HFFc6 (cell line): ENCODE results near the gene NADK2. TPM values are rescaled to one million over a fixed set of nuclear protein-coding genes. Genes with fewer than 3 reads are reported as not detected.

Source experiments
- DNase-seq: peaks from one replicate; pipeline ENCODE4 v3.0.0-alpha.2; 2018
- H3K27ac Mint-ChIP-seq: 2 replicates; pipeline ENCODE4 v1.8.0; 2020; ENCODE audit warnings: mild to moderate bottlenecking, mixed read lengths
- H3K27me3 Mint-ChIP-seq: 2 replicates; pipeline ENCODE4 v1.8.0; 2021; ENCODE audit warnings: mild to moderate bottlenecking, moderate library complexity, mixed read lengths; ENCODE audit not compliant: insufficient read depth
- H3K36me3 Mint-ChIP-seq: 2 replicates; pipeline ENCODE4 v1.8.0; 2021; ENCODE audit warnings: low read depth, mixed read lengths
- H3K4me1 Mint-ChIP-seq: 2 replicates; pipeline ENCODE4 v1.8.0; 2020; ENCODE audit warnings: low read depth, mixed read lengths
- H3K4me3 Mint-ChIP-seq: 2 replicates; pipeline ENCODE4 v1.8.0; 2020; ENCODE audit warnings: mild to moderate bottlenecking, moderate library complexity, mixed read lengths
- H3K9me3 Mint-ChIP-seq: 2 replicates; pipeline ENCODE4 v1.8.0; 2020; ENCODE audit warnings: mild to moderate bottlenecking, mixed read lengths
- total RNA-seq, 6 experiments: library from RNA; stranded (reverse); fragmentation: NEBNext Ultra II Directional; extraction: Animal tissue kit (Norgen Biotek cat#: 25700); gene quantifications; 2 replicates in 1 of 6; 3 replicates in 5 of 6; pipeline ENCODE4 v1.2.3, GENCODE V29; 2021
- TF ChIP-seq, protein P1 (sequence below): fragments of 200-600 bp; sonication (generic); IDR thresholded peaks from 2 replicates; pipeline ENCODE4 v1.5.0; 2021; ENCODE audit warnings: antibody characterized with exemption, mild to moderate bottlenecking

NADK2 gene
- total RNA-seq, 6 experiments from 2014 or later, result 14.6 to 20.1 (median 15.3) TPM

DNA sequence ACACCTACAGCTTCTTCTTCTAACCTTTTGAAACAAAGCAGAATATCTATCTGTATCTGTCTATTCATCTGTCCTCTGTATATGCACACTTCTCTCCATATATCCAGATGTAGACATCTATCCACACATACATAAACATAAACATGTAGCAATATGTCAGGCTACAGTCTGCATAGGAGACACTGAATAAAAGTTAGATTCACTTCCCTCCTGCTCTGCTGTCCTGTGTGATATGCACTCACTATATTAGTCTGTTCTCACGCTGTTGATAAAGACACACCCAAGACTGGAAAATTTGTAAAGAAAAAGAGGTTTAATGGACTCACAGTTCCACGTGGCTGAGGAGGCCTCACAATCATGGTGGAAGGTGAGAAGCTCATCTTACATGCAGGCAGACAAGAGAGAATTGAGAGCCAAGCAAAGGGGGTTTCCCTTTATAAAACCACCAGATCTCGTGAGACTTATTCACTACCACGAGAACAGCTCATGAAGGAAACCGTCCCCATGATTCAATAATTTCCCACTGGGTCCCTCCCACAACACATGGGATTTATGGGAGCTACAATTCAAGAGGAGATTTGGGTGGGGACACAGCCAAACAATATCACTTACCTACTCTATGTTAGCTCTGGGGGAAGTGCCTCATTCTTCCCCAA, 35.9 kb upstream of the NADK2 start:
- Mint-ChIP-seq H3K9me3 (no peaks in the 10 kb centered on the region), H3K27me3 (peaks cover 12% of the 10 kb centered on the region), H3K4me1 (peaks cover 6% of the 10 kb centered on the region; the same call in 1 of the 2 replicates), H3K4me3 (no peak overlapping the region), H3K36me3 (no peaks in the 10 kb centered on the region), H3K27ac (no peak overlapping the region)
- TF ChIP-seq, protein P1, sequence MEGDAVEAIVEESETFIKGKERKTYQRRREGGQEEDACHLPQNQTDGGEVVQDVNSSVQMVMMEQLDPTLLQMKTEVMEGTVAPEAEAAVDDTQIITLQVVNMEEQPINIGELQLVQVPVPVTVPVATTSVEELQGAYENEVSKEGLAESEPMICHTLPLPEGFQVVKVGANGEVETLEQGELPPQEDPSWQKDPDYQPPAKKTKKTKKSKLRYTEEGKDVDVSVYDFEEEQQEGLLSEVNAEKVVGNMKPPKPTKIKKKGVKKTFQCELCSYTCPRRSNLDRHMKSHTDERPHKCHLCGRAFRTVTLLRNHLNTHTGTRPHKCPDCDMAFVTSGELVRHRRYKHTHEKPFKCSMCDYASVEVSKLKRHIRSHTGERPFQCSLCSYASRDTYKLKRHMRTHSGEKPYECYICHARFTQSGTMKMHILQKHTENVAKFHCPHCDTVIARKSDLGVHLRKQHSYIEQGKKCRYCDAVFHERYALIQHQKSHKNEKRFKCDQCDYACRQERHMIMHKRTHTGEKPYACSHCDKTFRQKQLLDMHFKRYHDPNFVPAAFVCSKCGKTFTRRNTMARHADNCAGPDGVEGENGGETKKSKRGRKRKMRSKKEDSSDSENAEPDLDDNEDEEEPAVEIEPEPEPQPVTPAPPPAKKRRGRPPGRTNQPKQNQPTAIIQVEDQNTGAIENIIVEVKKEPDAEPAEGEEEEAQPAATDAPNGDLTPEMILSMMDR, result no peak
- no peak for DNase-seq

- no peak for DNase-seq
- Mint-ChIP-seq H3K4me3 (no peak overlapping the region), H3K9me3 (no peaks in the 10 kb centered on the region), H3K4me1 (peaks cover 6% of the 10 kb centered on the region; the same call in 1 of the 2 replicates), H3K36me3 (no peaks in the 10 kb centered on the region), H3K27ac (no peak overlapping the region), H3K27me3 (peaks cover 12% of the 10 kb centered on the region)
- TF ChIP-seq, protein P1, result no peak
Observed at GRCh38 chr5:36276864-36277263, 35.1 kb upstream of the NADK2 start.

DNA sequence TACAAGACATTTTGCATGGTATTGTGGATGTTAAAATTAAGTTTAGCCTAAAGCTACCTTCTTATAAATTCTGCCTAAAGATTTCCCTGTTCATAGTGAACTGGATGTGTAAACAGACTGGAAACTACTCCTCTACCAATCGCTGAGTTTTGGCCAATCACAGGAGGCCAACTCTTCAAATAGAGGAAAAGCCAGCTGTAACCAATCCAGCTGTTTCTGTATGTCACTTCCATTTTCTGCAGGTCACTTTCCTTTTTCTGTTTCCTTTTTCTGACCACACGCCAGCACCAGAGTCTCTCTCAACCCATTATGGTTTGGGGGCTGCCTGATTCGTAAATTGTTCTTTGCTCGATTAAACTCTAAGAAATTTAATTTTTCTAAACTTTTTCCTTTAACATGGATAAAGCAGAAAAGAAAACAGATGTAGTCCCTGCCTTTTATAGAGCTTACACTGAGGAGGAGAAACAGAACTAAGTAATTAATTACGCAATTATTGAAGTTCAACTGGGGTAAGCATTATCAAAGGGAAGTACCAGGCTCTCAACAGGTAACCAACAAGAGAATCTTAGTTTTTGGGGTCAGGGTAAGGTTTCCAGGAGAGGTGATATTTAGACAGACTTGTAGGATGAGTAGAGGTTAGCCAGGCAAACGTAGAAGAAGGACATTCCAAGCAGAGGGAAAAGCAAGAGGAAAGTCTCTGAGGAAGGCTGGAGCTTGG, 32.2 kb upstream of the NADK2 start:
- Mint-ChIP-seq H3K36me3 (no peaks in the 10 kb centered on the region), H3K9me3 (no peaks in the 10 kb centered on the region), H3K4me3 (no peak overlapping the region), H3K27ac (no peak overlapping the region), H3K4me1 (peaks cover 4% of the 10 kb centered on the region; the same call in 1 of the 2 replicates), H3K27me3 (peaks cover 10% of the 10 kb centered on the region; the same call in 1 of the 2 replicates)
- TF ChIP-seq, protein P1, result no peak
- DNase-seq, result no peak

GRCh38 chr5:36272136-36272690, 30.5 kb upstream of the NADK2 start:
- Mint-ChIP-seq H3K4me1 (no peaks in the 10 kb centered on the region), H3K4me3 (no peak overlapping the region), H3K9me3 (no peaks in the 10 kb centered on the region), H3K27ac (no peak overlapping the region), H3K36me3 (no peaks in the 10 kb centered on the region), H3K27me3 (peaks cover 6% of the 10 kb centered on the region; the same call in 1 of the 2 replicates)
- TF ChIP-seq, protein P1, result no peak
- no peak for DNase-seq

- Mint-ChIP-seq H3K27me3 (peaks cover 7% of the 10 kb centered on the region), H3K4me1 (no peaks in the 10 kb centered on the region), H3K27ac (no peak overlapping the region), H3K36me3 (no peaks in the 10 kb centered on the region), H3K4me3 (no peak overlapping the region), H3K9me3 (no peaks in the 10 kb centered on the region)
- DNase-seq, result no peak
- TF ChIP-seq, protein P1, result no peak
Observed at GRCh38 chr5:36270876-36271575, 29.3 kb upstream of the NADK2 start.
